HTR-8/SVneo (cell line): Measurements from ENCODE around the gene SETBP1.

ENCODE experiments used
- DNase-seq: peaks from one replicate; pipeline ENCODE4 v3.0.0; 2011; ENCODE audit warnings: low spot score, mixed read lengths; ENCODE audit not compliant: insufficient read length
- FAIRE-seq: peaks from 2 replicates; lab custom pipeline; 2011; peaks lifted over from hg19 to GRCh38; lab: Jason Lieb, UNC

SETBP1 gene

DNA sequence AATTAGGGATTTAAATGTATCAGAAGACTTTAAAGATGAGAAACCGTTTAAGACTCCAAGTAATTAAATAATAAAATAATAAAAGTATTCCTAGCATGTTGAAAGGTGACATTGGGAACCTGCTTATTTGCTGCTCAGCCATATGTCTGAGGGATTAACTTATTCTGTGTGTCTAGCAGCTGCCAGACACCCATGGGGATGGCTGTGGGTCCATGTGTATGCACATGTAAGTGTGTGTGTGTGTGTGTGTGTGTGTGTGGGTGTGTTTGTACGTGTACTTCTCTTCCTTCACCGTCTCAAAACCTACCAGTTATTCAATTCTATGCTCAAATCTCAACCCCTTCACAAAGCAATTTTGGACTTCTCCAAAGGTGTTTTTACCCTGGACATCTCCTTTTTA, 124.5 kb downstream of the SETBP1 start:
- FAIRE-seq: no peak
- no peak for DNase-seq

DNA sequence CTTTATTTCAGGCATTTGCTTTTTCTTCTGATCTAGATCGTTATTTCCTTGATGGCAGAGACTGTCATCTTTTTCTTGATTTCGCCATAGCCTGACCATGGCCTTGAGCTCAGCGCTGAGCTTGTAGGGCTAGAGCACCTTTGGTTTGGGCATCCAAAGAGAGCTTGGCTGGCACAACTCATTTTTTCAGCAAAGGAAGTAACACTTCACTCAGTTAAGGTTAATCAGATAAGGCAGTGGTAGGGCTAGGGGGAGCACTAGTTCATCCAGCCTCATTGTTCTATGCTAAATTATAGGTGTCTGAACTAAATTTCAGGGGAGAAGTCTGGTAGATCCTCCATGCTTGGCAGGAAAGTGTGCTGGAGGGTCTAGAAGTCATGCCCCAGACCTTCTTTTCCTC, 125.0 kb downstream of the SETBP1 start:
- no peak for FAIRE-seq

GRCh38 chr18:44807766-44808165, 127.1 kb downstream of the SETBP1 start:
- DNase-seq (no peak), FAIRE-seq (no peak)

More for the DNA sequence above, 125.0 kb downstream of the SETBP1 start:
- DNase-seq: no peak

GRCh38 chr18:44811572-44812125, 131.0 kb downstream of the SETBP1 start:
- no peak for FAIRE-seq
- DNase-seq: no peak

GRCh38 chr18:44812426-44812825, 131.7 kb downstream of the SETBP1 start:
- DNase-seq: no peak
- FAIRE-seq: no peak

GRCh38 chr18:44813586-44813985, 132.9 kb downstream of the SETBP1 start:
- DNase-seq (no peak), FAIRE-seq (no peak)

DNA sequence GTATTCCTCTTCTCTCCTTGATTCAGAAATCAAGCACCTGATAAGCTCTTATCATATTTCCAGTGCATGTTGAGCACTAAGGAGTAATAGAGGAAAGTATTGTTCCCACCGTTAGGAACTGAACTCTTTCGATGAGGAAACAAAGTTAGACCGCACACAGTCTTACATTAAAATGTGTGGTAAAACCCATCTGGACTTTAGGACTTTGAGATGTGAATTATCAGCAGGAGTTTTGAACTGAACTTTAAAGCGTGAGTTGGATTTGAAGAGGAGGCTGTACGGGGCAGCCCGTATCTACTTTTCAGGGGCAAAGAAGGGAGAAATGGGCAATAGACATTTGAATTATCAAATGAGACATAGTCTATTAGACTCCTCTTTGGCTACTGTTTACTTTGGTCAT, 134.4 kb downstream of the SETBP1 start:
- FAIRE-seq (no peak), DNase-seq (no peak)

DNA sequence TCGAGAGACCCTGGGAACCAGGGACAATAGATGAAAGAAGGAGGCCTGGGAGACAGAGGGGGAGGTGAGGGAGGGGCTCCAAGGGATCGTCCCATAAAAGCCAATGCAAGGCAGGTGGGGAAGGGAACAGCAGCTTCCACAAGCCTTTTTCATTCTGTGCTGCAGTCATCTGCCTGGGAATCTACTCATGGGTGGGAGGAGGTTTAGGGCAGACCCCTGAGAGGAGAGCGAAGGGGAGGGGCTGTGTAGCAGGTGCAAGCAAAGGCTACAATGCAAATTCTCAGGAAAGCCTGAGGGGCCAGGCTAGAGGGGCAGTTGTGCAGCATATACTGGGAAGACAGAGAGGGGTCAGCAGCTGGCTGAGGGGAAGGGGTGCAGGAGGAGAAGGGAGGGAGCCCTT, 135.4 kb downstream of the SETBP1 start:
- DNase-seq: no peak
- no peak for FAIRE-seq

GRCh38 chr18:44816477-44816876, 135.8 kb downstream of the SETBP1 start:
- FAIRE-seq (no peak), DNase-seq (no peak)

DNA sequence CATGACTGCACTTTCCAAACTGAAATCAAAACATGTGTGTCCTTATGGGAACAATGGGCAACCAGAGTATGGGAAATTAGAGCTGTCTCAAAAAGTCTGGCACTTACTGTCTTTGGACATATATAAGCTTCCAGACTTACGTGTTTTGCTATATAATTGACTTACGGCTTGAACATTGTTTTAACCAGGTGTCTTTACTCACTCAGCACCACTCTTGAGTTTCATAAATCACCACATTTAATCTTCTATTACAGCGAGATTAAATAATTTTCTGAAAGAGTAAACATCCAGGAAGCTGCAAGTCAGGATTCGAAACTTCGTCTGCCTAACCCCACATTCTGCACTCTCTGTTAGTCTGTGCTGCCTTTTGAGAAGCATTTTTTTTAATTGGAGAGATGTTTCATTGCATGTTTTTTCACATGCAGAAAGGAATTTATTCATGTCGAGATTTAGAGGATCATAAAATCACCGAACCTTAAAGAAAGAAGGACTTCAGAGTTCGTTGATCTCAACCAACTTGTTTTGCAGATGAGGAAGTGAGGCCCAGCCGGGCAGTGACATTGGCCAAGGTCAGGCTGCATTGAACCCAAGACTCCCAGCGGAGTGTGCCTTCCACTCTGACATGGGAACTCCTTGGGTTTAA, 137.3 kb downstream of the SETBP1 start:
- FAIRE-seq (no peak), DNase-seq (no peak)

DNA sequence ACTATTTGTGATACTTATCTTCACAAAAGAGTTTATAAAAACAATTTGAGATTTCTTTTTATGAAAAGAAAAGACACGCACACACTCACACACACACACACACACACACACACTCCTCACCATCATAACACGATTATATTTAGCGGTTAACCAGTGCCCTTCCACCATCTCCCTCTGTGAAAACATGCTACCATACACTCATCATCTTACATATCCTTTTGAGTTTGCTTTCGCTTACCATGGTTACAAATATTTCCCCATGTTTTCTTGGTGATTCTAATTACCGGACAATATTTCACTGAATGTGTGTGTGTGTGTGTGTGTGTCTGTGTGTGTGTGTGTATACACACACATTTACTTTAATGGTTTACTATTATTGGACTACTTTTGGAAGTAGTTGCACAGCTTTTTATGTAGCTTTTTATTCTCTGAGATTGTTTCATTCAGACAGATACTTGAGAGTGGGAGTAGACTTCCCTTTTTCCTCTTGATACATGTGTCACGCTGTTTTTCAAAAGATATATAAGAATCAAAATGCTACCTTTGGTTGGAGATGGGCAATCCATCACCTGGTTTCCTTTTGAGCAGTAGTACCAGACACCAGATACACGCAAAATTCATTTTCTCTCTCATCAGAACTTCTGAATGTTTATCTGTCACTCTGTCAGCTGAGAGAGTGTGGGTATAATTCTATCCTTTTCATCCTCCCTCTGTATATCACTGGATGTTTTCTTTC, 138.1 kb downstream of the SETBP1 start:
- FAIRE-seq (no peak), DNase-seq (no peak)

DNA sequence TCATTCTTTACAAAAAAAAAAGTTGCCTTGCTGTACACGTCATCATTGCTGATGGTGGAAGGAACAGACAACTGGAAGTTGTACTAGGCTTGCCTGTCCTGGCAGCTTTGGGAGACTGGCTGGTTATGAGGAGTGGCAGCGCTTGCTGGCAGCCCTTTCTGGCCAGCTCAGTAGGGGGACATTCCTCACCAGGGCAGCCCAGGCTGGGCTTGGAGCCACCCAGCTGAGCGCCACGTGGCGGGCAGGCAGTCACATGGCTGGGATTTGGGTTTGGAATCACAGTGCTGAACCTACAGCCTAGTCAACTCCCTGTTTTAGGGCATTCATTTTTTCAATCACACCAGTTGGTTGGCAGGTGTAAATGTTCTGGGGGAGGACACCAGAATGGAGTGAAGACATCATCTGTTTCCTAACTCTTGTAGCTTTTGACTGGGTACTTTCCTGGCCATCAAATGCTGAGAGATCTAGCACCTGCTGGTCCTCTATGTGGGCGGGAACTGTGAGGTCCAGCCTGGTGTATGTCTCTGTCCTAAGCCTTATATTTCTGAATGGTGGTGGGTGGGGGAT, 139.3 kb downstream of the SETBP1 start:
- FAIRE-seq (no peak), DNase-seq (no peak)

DNA sequence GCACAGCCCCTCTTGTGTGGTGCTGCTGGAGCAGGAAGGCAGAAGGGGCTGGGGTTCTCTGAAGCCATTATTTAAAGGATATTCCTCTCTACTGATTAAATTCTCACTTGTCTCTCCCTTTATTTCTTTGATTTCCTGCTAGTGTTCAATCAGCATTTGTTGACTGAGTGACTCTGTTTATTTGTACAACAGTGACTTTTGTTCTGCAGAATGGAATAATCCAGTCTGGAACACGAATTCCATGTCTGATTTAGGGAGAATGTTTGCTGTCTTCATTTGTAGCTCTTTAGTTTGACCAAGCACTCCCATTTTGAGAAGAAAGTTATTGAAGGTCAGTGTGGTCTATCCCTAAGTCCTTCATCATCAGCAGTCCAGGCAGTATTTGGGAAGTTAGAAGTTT, 141.2 kb downstream of the SETBP1 start:
- DNase-seq (no peak), FAIRE-seq (no peak)

GRCh38 chr18:44823286-44823685, 142.6 kb downstream of the SETBP1 start:
- FAIRE-seq (no peak), DNase-seq (no peak)

DNA sequence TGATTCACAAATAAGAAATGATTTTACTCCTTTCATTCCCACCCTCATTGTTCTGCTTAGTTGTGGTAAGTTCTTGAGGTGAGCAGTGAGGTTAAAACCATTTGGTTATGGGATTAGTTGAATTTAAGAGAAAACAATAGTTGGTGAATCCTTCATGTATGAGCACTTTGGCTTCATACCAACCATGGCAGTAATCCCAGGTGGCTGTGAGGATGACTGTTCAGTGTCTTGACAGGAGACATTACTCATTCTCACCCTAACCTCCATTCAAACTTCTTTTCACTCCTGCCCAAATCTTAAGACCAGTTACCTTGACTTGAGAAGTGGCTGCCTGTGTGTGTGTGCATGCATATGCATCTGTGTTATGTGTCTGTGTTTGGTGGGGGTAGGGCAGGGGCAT, 143.1 kb downstream of the SETBP1 start:
- DNase-seq (no peak), FAIRE-seq (no peak)

DNA sequence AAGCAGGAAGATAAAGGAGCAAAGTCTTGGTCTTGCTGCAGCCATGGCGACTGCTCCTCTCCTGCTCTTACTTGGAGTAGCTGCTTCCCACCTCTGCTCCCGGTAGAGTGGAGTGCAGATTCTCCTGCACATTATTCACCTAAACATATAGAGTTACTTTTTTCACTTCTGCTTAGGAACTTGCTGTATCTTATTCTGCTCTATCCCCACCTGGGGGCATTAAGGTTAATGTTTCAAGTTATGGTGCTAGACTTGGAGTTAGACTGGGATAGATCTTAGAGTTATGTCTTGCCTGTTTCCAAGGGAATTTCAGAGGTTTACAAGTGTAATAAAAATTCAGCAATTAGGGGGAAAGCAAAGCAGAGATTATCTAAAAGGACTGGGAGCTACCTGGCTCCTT, 144.2 kb downstream of the SETBP1 start:
- no peak for FAIRE-seq
- DNase-seq: no peak

GRCh38 chr18:44826418-44827259, 146.0 kb downstream of the SETBP1 start:
- FAIRE-seq: no peak
- no peak for DNase-seq

- no peak for DNase-seq
- no peak for FAIRE-seq
These were observed 147.4 kb downstream of the SETBP1 start for GRCh38 chr18:44828080-44828479.

DNA sequence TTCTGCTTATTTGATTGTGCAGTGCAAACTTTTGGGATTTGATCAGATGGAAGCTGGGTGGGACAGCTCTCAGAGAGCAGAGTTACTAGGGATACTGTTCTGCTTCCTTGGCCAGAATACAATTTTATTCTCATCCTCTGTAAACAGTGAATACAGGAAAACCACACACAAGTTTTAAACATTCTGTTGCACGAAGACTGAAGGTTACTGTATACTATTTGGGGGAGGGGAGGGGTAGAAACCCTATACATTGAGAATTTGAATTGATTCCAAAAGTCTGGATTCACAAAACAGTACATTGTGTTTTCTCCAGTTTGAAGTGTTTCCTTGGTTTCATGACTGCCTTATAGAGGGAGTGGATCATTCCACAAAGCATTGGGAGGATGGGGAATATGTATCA, 149.9 kb downstream of the SETBP1 start:
- DNase-seq (no peak), FAIRE-seq (no peak)

GRCh38 chr18:44833786-44834185, 153.1 kb downstream of the SETBP1 start:
- DNase-seq (no peak), FAIRE-seq (no peak)
